ENCODE measurements around the gene CMIP.

CMIP gene

DNA sequence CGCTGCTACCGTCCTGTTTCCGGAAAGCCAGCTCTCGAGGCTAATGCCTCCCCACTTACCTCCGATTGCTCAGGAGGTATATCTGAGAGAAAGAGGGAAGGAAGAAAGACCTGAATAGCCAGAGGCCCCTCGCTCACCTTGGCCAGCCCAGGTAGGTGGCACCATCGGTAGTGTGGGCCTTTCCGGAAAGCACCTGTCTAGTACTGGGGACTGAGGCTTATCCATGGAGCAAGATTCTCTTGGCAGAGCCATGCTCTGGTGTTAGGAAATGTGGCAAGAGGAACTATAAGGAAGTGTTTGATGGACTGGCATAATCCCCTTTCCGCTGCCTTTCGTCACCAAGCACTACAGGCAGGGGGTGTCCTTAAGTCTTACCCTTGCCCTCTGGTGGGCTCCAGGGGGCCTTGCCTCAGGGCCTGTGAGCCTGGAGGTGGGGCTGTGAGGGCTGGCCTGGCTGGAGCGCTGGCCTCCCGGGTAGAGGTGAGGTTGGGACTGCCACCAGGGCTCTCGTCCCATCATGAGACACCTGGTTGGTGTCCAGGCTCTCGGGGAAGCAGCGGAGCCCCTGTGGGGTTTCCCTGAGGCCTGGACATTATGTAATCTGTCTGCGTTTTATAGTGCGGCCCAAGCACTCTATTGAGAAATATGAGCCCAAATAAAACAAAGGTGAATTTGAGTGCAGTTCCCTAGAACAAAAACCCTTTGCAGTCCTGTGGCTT, 2.9 kb downstream of the CMIP start:
- DNase-seq: no peak

- no peak for DNase-seq
Observed at GRCh38 chr16:81448154-81449131, 3.8 kb downstream of the CMIP start.

DNA sequence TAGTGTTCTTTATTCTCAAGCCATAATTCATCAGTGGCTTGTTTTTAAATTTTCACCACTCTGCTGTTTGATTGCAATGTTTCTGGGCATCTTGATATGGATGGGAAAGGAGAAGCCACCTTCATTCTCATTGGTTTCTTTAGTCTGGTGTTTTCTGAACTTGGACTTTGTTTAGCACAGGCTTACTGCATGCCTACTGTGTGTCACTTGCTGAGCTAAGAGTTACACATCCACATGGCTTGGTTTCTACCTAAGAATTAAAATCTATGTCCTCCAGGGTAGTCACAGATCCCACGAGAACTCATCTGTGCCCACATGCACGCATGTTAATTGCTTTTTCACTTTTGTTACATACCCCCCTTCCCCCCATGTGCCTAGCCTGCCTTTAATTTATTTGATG, 4.6 kb downstream of the CMIP start:
- DNase-seq: no peak

GRCh38 chr16:81449899-81450608, 5.4 kb downstream of the CMIP start:
- no peak for DNase-seq

DNA sequence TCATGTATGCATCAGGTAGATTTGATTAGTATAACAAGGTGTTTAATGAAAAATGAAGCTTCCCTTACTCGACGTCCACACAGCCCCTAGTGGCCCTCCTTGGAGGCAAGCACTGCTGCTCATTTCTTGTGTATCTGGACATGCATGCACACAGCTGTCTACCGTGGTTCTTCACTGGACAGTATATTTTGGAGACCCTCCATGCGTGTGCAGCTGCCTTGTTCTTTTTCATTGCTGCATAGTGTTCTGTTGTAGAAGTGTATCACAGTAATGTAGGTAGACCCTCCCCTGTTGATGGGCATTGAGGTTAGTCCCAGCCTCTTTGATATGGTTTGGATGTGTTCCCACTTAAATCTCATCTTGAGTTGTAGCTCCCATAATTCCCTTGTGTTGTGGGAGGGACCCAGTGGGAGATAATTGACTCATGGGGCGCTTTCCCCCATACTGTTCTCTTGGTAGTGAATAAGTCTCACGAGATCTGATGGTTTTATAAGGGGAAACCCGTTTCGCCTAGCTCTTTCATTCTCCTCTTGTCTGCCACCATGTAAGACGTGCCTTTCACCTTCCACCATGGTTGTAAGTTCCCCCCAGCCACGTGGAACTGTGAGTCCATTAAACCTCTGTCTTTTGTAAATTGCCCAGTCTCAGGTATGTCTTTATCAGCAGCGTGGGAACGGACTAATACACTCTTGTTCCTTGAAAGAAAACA, 6.3 kb downstream of the CMIP start:
- no peak for DNase-seq

DNA sequence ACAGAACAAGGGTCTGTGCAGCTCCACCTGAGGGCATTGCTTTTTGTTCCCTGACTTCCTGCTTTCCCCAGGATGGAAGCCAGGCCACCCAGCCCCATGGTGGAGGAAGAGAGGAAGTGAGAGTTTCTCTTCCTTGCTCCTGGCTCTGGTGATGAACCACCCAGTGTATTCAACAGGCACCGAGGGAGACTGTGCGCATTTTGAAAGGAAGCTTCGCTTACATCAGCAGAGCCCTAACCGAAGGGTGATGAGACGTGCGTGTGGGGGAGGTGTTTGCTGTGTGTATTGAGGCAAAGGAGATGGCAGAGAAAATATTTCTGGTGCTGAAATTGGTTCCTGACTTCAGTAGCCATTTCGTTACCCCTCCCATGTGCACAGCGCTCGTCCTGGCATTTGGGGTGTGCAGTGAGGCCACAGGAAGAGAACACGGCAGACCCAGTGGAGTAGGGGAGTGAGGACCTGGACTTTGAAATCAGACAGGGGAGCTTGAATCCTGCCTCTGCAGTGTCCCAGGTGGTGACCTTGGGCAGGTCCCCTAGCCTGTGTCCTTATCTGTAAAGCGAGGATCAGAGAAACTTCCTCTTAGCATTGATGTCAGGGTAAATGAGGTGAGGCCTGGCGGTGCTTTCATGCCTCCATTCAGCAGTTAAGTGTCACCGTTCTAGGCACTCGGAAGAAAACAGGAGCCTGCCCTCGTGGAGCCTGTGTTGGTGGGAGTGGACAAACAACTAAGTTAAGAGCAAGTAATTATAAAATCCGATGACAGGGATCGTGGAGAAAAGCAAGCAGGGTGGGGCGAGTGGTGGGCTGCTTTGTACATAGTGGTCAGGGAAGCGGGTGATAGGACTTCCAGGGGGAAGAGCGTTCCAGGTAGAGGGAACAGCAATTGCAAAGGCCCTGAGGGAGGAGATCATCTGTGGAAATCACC, 7.4 kb downstream of the CMIP start:
- no peak for DNase-seq

DNA sequence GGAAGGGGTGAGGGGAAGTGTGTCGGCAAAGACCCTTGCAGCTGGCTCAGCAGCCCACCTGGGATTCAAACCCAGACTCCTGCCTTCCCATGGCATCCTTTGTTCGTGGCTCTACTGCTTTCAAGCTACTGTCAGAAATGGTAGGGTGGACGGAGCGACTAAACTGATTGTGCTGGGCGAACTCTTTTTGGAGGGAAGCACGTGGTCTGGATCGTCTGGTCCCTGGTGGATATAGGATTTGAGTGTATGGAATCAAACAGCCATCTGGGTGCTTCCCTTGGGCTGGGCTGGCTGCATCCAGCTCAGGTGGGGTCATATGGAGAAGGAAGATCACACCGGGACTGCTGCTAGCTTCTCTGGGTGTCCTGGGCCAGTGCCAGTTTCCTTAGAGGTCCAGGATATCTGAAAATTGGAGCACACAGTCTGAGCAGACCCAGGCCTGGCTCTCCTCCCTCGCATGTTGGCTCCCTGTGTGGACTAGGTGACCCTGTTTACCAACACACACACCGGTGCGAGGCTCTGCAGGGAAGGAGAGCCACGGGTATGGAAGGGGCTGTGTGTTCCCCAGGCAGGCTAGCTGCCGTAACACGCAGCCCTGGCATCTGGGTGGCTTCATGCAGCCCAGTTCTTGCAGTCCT, 8.6 kb downstream of the CMIP start:
- DNase-seq: no peak

GRCh38 chr16:81454044-81454443, 9.4 kb downstream of the CMIP start:
- no peak for DNase-seq

DNA sequence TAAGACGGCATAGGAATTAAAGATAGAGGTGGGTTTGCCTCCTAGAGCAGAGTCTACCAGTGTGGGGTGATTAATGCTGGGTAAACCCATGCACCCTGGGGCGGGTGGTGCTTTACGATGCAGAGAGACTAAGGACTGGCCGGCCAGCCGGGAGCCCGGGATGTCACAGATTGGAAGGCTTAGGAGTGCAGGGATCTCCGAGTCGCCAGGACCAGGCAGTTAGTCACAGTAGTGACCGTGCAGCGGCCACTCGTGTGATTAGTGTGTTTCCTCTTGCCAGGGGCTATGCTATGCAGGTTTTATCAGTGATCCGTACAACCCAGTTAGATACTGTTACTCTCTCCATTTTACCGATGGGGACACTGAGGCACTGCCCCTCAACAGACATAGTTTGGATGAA, 10.4 kb downstream of the CMIP start:
- no peak for DNase-seq

- no peak for DNase-seq
Observed at GRCh38 chr16:81455720-81456494, 11.3 kb downstream of the CMIP start.

- DNase-seq: no peak
Observed at GRCh38 chr16:81456523-81457325, 12.1 kb downstream of the CMIP start.

DNA sequence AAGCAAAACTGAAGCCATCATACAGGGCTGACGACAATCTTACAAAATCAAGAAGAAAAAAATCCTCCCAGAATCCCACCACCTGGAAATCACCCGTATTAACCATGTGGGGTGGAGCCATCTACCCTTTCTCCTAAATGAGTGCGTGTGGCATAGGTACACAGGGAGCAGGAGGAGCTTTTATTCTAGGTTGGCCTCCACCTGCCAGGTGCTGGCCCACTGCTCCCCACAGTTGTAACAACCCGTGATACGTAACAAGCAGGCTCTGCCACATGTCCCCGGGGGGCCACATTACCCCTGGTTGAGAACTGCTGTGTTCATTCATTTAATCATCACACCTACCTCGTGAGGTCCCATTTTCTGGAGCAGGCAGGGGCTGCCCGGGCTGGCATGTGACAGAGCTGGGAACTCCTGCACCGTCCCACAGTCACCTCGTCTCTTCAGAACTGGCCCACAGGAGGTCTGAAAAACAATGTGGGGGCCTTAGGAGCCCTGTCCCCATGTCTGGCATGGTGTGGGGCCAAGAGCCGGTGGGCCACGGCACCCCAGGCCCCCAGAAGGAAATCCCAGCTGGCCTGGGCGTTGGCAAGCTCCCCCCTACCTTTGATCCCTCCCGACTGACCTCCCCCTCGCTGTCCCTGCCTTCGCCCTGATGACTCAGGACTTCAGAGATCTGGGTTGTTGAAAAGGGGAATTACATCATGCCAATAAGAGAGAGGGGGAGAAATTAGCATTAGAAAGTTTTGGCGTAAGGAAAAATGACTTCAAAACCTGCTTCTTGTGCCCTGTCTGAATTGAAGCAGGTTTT, 12.9 kb downstream of the CMIP start:
- DNase-seq: no peak

GRCh38 chr16:81458149-81458669, 13.6 kb downstream of the CMIP start:
- no peak for DNase-seq

DNA sequence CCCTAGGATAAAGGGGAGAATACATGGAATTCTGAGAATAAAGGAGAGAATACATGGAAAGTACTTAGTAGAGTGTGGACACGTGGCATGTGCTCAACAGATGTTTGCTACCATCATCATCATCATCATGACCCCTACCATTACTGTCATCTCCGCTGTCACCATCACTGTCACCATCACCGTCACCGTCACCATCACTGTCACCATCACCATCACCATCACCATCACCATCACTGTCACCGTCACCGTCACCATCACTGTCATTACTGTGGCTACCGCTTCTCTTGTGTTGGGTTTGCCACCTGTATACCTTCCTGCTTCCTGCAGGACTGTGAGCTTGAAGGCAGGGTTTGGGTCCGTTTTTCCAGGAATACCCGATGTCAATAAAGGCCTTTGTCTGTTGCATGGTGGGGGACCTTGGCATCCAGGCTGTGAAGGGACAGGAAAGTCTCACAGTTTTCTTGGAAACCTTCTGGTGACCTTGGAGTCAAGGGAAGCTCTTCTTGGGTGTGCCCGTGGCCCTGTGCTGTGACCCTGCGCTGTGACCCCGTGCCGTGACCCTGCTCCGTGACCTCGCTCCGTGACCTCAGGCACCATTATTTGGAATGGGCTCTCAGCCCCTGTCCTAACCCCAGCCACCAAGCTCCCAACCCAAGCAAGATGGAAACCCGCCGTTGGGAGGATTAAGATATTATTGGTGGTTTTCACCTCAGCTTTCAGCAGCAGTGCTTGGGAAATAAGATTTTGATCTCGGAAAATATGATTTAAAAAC, 14.4 kb downstream of the CMIP start:
- no peak for DNase-seq

GRCh38 chr16:81460075-81460474, 15.5 kb downstream of the CMIP start:
- DNase-seq: no peak

- DNase-seq: no peak
Observed at GRCh38 chr16:81461243-81461642, 16.6 kb downstream of the CMIP start.

DNA sequence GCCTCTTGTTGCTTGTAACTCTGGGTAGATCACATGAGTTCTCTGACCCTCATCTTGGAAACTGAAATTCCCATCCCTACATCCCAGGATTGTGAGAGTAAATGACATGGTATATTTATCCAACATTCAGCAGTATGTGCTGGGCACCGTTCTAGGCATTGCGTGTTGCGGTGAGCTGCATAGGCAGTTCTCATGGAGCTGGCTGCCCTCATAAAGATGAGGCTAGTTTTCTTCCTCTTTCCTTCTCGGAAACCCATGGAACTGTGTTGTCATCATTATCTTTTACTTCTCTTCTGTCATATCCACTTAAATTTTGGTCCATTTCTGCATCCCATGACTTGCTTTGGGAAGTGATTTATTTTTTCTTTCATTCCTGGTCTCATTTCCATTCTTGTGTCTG, 17.2 kb downstream of the CMIP start:
- no peak for DNase-seq

GRCh38 chr16:81462683-81463082, 18.1 kb downstream of the CMIP start:
- no peak for DNase-seq

Data from NCI-H2029 treated with DMSO at 0.1 percent for 48 hours (cell line).